GM10248 (cell line): Measurements from ENCODE around the gene GNRHR.
"Not testable (repeated sequence)": the region's sequence is repeated elsewhere in the genome, so short reads cannot be mapped to it uniquely, and the experiment has no call there.

ENCODE experiments used
- CTCF ChIA-PET: fragments of 300-600 bp; sonication (Branson Sonifier 250); formaldehyde crosslinking; extraction: SDS; loops from one replicate; lab custom pipeline; 2021; ENCODE audit warnings: antibody characterized with exemption; lab: Yijun Ruan, JAX
- POLR2A ChIA-PET: fragments of 350-650 bp; sonication (Branson Sonifier 250); formaldehyde crosslinking; extraction: SDS; loops from one replicate; lab custom pipeline; 2020; ENCODE audit warnings: antibody characterized with exemption; lab: Yijun Ruan, JAX
- DNase-seq: peaks from one replicate; pipeline ENCODE4 v3.0.0; 2012; ENCODE audit errors: extremely low spot score
- CTCF ChIP-seq: IDR thresholded peaks from 2 replicates; pipeline ENCODE4 v1.5.1; 2012; ENCODE audit warnings: mild to moderate bottlenecking, low read depth; ENCODE audit errors: extremely low read depth, missing control alignments, control extremely low read depth

Gene GNRHR

DNA sequence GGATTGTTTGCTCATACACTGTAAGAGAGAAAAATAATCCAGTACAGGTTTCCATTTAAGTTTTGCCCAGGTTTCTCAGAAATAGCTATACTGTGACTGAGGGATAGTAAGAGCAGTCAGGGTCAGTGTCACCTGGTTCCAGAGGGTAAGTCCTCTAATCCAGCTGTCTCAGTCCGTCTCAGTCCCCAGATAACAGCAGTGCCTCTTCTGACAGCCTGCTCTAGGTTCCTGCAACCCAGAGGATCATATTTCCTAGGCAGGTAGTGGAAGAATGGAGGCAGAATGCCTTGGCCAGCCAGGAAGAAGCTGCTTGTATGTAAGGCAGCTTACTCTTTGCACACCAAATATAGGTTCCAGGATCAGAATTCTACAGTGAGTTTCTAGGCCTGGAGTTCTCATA is 22.6 kb upstream of the GNRHR start:
- ChIA-PET POLR2A (no interaction called here), CTCF (interaction anchor here (0.8 to 1.3 kb wide), 4 partner anchors 15 to 30 kb away, joined by 3 to 4 read pairs (median 3); partner anchors contain the start of gene GNRHR)
- no peak for DNase-seq
- no peak for TF ChIP-seq CTCF

DNA sequence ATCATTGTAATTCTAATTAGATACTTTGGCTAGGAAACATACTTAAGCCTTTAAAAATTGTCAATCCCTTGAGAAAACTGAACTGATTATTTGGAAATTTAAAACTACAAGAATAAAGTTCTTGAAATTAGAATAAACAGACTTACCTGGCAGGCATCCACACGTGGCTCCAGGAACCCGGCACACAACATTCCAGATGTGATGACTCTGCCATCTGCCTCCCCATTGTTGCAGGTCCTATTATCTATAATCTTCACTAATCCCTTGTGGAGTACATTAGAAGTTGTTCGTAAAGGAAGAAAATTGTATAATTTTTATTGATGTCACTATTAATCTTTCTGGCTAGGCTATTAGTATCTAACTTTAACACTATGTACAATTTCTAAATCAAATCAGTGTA is 16.2 kb upstream of the GNRHR start:
- TF ChIP-seq CTCF = no peak
- ChIA-PET POLR2A (no interaction called here), CTCF (interaction anchor here (1.0 to 2.4 kb wide), 3 partner anchors 9 to 21 kb away, joined by 3 to 7 read pairs (median 4); no protein-coding TSS in a partner anchor)

GRCh38 chr4:67765928-67766327 is 11.7 kb upstream of the GNRHR start:
- ChIA-PET POLR2A (no interaction called here), CTCF (interaction anchor here (1.0 to 4.4 kb wide), 6 partner anchors 10 to 27 kb away, joined by 3 to 20 read pairs (median 6); no protein-coding TSS in a partner anchor)
- no peak for DNase-seq
- no peak for TF ChIP-seq CTCF

More for the DNA sequence above, 16.2 kb upstream of the GNRHR start:
- DNase-seq = no peak

DNA sequence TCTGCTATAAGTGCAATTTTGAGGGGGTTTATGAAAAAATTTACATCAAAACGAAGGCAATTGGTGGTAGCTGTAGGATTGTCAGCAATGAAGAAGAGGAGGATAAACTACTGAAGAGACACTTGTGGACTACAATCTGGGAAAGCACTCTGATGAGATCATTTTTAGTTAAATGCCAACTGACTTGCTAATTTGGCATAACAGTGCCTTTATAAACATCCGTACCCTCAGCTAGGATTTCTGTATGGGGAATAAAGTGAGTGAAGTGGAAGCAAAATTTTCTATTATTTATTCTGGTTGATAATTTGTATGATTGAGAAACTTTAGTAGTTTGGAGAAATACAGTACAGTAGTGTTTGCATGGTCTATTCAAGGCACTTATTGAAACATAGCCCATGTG is 11.2 kb upstream of the GNRHR start:
- POLR2A ChIA-PET = no interaction called here
- no peak for DNase-seq
- no peak for TF ChIP-seq CTCF
- CTCF ChIA-PET = interaction anchor here (1.0 to 4.4 kb wide), 7 partner anchors 9 to 35 kb away, joined by 3 to 20 read pairs (median 5); no protein-coding TSS in a partner anchor

- ChIA-PET CTCF (interaction anchor here (1.4 to 4.4 kb wide), 3 partner anchors 10 to 18 kb away, joined by 5 to 20 read pairs (median 13); no protein-coding TSS in a partner anchor), POLR2A (no interaction called here)
- TF ChIP-seq CTCF = no peak
- DNase-seq = no peak
Measured at GRCh38 chr4:67764183-67764582, 10.0 kb upstream of the GNRHR start.

DNA sequence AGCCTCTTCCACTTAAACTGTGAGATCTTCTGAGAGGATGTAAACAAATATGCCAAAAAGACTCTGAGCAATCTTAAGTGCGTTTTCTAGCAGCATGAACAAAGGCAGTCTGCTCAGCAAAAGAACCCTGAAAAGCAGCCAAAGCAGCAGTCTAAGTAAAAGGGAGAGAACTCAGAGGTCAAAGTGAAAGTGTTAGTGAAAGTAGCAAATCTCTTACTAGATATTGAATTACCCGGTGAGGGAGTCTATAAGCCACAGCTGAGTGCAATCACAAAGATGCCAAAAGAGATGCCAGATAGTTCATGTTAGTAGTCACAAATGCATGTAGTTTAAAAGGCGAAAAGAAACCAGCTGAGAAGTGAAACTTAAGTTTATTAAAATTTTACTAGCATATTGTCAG is 7.9 kb upstream of the GNRHR start:
- ChIA-PET POLR2A (no interaction called here), CTCF (interaction anchor here (1.7 to 2.5 kb wide), 2 partner anchors 15 to 16 kb away, joined by 4 to 23 read pairs; no protein-coding TSS in a partner anchor)
- peak; percentile 46 for DNase-seq
- TF ChIP-seq CTCF = no peak

GRCh38 chr4:67756991-67757390 is 2.8 kb upstream of the GNRHR start:
- POLR2A ChIA-PET = not testable (repeated sequence)
- CTCF ChIA-PET = interaction anchor here (1.2 to 3.1 kb wide), 4 partner anchors 8 to 27 kb away, joined by 3 to 26 read pairs (median 6); no protein-coding TSS in a partner anchor

More at GRCh38 chr4:67756991-67757390, 2.8 kb upstream of the GNRHR start:
- DNase-seq = not testable (repeated sequence)
